ENCODE measurements around the gene CYP8B1.

CYP8B1 gene

GRCh38 chr3:42843713-42844411 is 31.8 kb downstream of the CYP8B1 start:
- no peak for DNase-seq
- Histone ChIP-seq H3K27ac (ENCODE audit: insufficient read depth, low read length, poor library complexity, severe bottlenecking) (no peak overlapping the region), H3K4me1 (ENCODE audit: control insufficient read depth, insufficient read depth, low read length, poor library complexity, severe bottlenecking) (peaks cover 4% of the 10 kb centered on the region), H3K9me3 (ENCODE audit: control insufficient read depth, low read length) (no peaks in the 10 kb centered on the region), H3K36me3 (ENCODE audit: control insufficient read depth, insufficient read depth, low read length) (no peaks in the 10 kb centered on the region), H3K4me3 (ENCODE audit: insufficient read depth, low read depth, low read length, poor library complexity, severe bottlenecking) (no peak overlapping the region), H3K27me3 (replicated peaks; ENCODE audit: control insufficient read depth, insufficient read depth, low read length, poor library complexity, severe bottlenecking) (no peaks in the 10 kb centered on the region)

GRCh38 chr3:42841332-42841731 is 34.3 kb downstream of the CYP8B1 start:
- Histone ChIP-seq H3K4me1 (ENCODE audit: control insufficient read depth, insufficient read depth, low read length, poor library complexity, severe bottlenecking) (no peaks in the 10 kb centered on the region), H3K9me3 (ENCODE audit: control insufficient read depth, low read length) (no peaks in the 10 kb centered on the region), H3K27ac (ENCODE audit: insufficient read depth, low read length, poor library complexity, severe bottlenecking) (no peak overlapping the region), H3K4me3 (ENCODE audit: insufficient read depth, low read depth, low read length, poor library complexity, severe bottlenecking) (no peak overlapping the region), H3K27me3 (replicated peaks; ENCODE audit: control insufficient read depth, insufficient read depth, low read length, poor library complexity, severe bottlenecking) (no peaks in the 10 kb centered on the region), H3K36me3 (ENCODE audit: control insufficient read depth, insufficient read depth, low read length) (no peaks in the 10 kb centered on the region)
- DNase-seq = no peak

- Histone ChIP-seq H3K36me3 (ENCODE audit: control insufficient read depth, insufficient read depth, low read length) (no peaks in the 10 kb centered on the region), H3K4me1 (ENCODE audit: control insufficient read depth, insufficient read depth, low read length, poor library complexity, severe bottlenecking) (no peaks in the 10 kb centered on the region), H3K4me3 (ENCODE audit: insufficient read depth, low read depth, low read length, poor library complexity, severe bottlenecking) (no peak overlapping the region), H3K27ac (ENCODE audit: insufficient read depth, low read length, poor library complexity, severe bottlenecking) (no peak overlapping the region), H3K27me3 (replicated peaks; ENCODE audit: control insufficient read depth, insufficient read depth, low read length, poor library complexity, severe bottlenecking) (no peaks in the 10 kb centered on the region), H3K9me3 (ENCODE audit: control insufficient read depth, low read length) (no peaks in the 10 kb centered on the region)
- peak in 1 of 3 donors; percentile 5 for DNase-seq
These were observed 36.1 kb downstream of the CYP8B1 start for GRCh38 chr3:42839616-42840015.

GRCh38 chr3:42838571-42838970 is 37.1 kb downstream of the CYP8B1 start:
- Histone ChIP-seq H3K4me1 (ENCODE audit: control insufficient read depth, insufficient read depth, low read length, poor library complexity, severe bottlenecking) (no peaks in the 10 kb centered on the region), H3K36me3 (ENCODE audit: control insufficient read depth, insufficient read depth, low read length) (no peaks in the 10 kb centered on the region), H3K9me3 (ENCODE audit: control insufficient read depth, low read length) (no peaks in the 10 kb centered on the region), H3K27me3 (replicated peaks; ENCODE audit: control insufficient read depth, insufficient read depth, low read length, poor library complexity, severe bottlenecking) (no peaks in the 10 kb centered on the region), H3K4me3 (ENCODE audit: insufficient read depth, low read depth, low read length, poor library complexity, severe bottlenecking) (no peak overlapping the region), H3K27ac (ENCODE audit: insufficient read depth, low read length, poor library complexity, severe bottlenecking) (no peak overlapping the region)
- no peak for DNase-seq

GRCh38 chr3:42836150-42837123 is 39.2 kb downstream of the CYP8B1 start:
- no peak for DNase-seq
- no peaks in the 10 kb centered on the region for H3K27me3 ChIP-seq (replicated peaks; ENCODE audit: control insufficient read depth, insufficient read depth, low read length, poor library complexity, severe bottlenecking)
- H3K4me1 ChIP-seq (ENCODE audit: control insufficient read depth, insufficient read depth, low read length, poor library complexity, severe bottlenecking) = no peaks in the 10 kb centered on the region
- no peaks in the 10 kb centered on the region for H3K9me3 ChIP-seq (ENCODE audit: control insufficient read depth, low read length)
- no peak overlapping the region for H3K4me3 ChIP-seq (ENCODE audit: insufficient read depth, low read depth, low read length, poor library complexity, severe bottlenecking)
- H3K27ac ChIP-seq (ENCODE audit: insufficient read depth, low read length, poor library complexity, severe bottlenecking) = no peak overlapping the region
- H3K36me3 ChIP-seq (ENCODE audit: control insufficient read depth, insufficient read depth, low read length) = no peaks in the 10 kb centered on the region

- Histone ChIP-seq H3K9me3 (ENCODE audit: control insufficient read depth, low read length) (no peaks in the 10 kb centered on the region), H3K4me3 (ENCODE audit: insufficient read depth, low read depth, low read length, poor library complexity, severe bottlenecking) (no peak overlapping the region), H3K36me3 (ENCODE audit: control insufficient read depth, insufficient read depth, low read length) (no peaks in the 10 kb centered on the region), H3K27ac (ENCODE audit: insufficient read depth, low read length, poor library complexity, severe bottlenecking) (no peak overlapping the region), H3K4me1 (ENCODE audit: control insufficient read depth, insufficient read depth, low read length, poor library complexity, severe bottlenecking) (no peaks in the 10 kb centered on the region), H3K27me3 (replicated peaks; ENCODE audit: control insufficient read depth, insufficient read depth, low read length, poor library complexity, severe bottlenecking) (no peaks in the 10 kb centered on the region)
- DNase-seq = peak; percentile 35 to 58 (median 42)
These were observed 44.4 kb downstream of the CYP8B1 start for GRCh38 chr3:42831321-42831713.

- no peaks in the 10 kb centered on the region for H3K27me3 ChIP-seq (replicated peaks; ENCODE audit: control insufficient read depth, insufficient read depth, low read length, poor library complexity, severe bottlenecking)
- no peak for DNase-seq
- no peaks in the 10 kb centered on the region for H3K4me1 ChIP-seq (ENCODE audit: control insufficient read depth, insufficient read depth, low read length, poor library complexity, severe bottlenecking)
- H3K9me3 ChIP-seq (ENCODE audit: control insufficient read depth, low read length) = no peaks in the 10 kb centered on the region
- H3K27ac ChIP-seq (ENCODE audit: insufficient read depth, low read length, poor library complexity, severe bottlenecking) = no peak overlapping the region
- H3K4me3 ChIP-seq (ENCODE audit: insufficient read depth, low read depth, low read length, poor library complexity, severe bottlenecking) = no peak overlapping the region
- no peaks in the 10 kb centered on the region for H3K36me3 ChIP-seq (ENCODE audit: control insufficient read depth, insufficient read depth, low read length)
These were observed 45.0 kb downstream of the CYP8B1 start for GRCh38 chr3:42830437-42831320.

GRCh38 chr3:42829628-42830436 is 45.8 kb downstream of the CYP8B1 start:
- Histone ChIP-seq H3K4me1 (ENCODE audit: control insufficient read depth, insufficient read depth, low read length, poor library complexity, severe bottlenecking) (no peaks in the 10 kb centered on the region), H3K27me3 (replicated peaks; ENCODE audit: control insufficient read depth, insufficient read depth, low read length, poor library complexity, severe bottlenecking) (no peaks in the 10 kb centered on the region), H3K27ac (ENCODE audit: insufficient read depth, low read length, poor library complexity, severe bottlenecking) (no peak overlapping the region), H3K9me3 (ENCODE audit: control insufficient read depth, low read length) (no peaks in the 10 kb centered on the region), H3K4me3 (ENCODE audit: insufficient read depth, low read depth, low read length, poor library complexity, severe bottlenecking) (no peak overlapping the region), H3K36me3 (ENCODE audit: control insufficient read depth, insufficient read depth, low read length) (no peaks in the 10 kb centered on the region)
- DNase-seq = no peak

- DNase-seq = no peak
These were observed 46.5 kb downstream of the CYP8B1 start for GRCh38 chr3:42829083-42829627.

More at GRCh38 chr3:42829083-42829627, 46.5 kb downstream of the CYP8B1 start:
- H3K36me3 ChIP-seq (ENCODE audit: control insufficient read depth, insufficient read depth, low read length) = no peaks in the 10 kb centered on the region
- no peak overlapping the region for H3K27ac ChIP-seq (ENCODE audit: insufficient read depth, low read length, poor library complexity, severe bottlenecking)
- no peaks in the 10 kb centered on the region for H3K9me3 ChIP-seq (ENCODE audit: control insufficient read depth, low read length)
- no peak overlapping the region for H3K4me3 ChIP-seq (ENCODE audit: insufficient read depth, low read depth, low read length, poor library complexity, severe bottlenecking)
- H3K27me3 ChIP-seq (replicated peaks; ENCODE audit: control insufficient read depth, insufficient read depth, low read length, poor library complexity, severe bottlenecking) = no peaks in the 10 kb centered on the region
- H3K4me1 ChIP-seq (ENCODE audit: control insufficient read depth, insufficient read depth, low read length, poor library complexity, severe bottlenecking) = no peaks in the 10 kb centered on the region
